Measurements from ENCODE around the gene SEMA3F.

Gene SEMA3F

DNA sequence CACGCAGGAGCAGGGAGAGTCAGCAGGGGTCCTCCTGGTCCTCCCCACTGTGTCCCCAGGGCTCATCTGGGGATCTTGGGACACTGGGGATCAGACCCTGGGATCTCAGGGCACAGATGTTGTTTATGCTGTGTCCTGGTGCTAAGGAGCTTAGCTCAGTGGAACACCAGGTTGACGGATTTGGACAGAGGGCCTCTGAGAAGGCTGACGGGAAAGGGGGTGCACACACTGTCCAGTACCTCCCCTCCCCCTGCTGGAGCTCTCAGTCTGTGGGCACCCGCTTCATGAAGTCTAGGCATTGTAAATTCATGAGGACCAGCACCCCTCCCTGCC is 21.9 kb upstream of the SEMA3F start:
- no peak for DNase-seq

DNA sequence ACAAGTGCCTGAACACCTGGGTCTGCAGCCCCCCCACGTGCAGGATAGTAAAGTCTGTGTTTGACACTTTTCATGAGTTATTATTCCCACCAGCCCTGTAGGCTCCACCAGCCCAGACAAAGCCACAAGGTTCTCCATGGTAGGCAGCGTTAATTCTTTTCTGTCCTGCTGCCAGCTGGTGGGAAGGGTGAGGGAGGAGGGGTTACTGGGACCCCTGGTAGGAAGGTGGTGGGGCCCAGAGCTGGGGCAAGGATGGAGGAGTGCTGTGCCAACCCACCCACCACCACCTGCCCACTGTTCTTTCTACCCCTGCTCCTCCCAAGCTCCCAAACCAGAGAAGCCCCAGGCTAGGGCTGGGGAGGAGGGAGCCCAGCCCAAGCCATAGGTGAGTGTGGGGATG is 20.8 kb upstream of the SEMA3F start:
- DNase-seq = no peak

DNA sequence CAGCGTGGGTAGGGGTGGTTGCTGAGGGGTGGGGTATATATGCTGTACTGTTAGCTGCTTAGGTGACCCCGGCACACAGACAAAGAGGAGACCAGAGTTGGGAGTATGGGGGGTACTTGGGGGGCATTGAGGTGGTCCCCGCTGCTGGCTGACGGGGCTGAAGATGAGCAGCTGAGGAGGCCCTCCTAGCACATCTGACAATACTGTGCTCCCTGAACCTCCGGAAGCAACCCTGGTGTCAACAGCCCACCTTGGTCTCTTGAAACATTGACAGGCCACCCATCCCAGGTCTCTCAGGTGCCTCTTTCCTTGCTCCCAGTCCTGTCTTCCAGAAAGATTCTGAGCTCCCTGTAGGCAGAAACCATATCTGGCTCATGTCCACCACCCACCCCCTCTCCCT is 19.2 kb upstream of the SEMA3F start:
- no peak for DNase-seq

DNA sequence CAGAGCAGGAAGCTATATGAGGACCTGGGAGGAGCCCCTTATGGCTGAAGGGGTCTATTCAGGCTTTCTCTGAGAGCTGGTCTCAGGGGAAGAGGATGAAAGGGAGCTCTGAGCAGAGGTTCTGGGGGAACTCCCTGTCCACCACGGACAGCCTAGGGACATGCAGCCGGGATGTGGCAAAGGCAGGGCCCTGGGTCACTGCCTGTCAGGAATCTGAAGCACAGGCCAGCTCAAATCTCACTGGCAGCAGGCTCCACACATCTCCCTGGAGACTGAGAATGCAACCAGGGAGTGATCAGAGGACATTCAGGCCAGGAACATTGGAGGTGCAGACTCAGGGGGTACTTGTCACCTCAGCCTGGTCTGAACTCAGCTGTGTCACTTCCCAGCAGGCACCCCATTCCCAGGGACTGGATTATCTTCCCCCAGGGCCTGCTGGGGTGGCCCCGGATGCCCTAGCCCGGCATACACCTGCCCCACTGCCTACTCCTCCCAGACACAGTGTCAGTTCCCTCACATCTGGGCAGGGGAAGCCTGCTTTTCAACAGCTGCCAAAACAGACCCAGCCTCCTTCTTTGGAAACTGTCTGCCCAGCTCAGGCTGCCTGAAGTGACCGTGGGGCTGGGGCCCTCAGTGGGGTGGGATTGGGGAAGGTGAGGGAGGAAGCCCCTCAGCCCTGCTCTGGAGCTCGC is 18.3 kb upstream of the SEMA3F start:
- no peak for DNase-seq

DNA sequence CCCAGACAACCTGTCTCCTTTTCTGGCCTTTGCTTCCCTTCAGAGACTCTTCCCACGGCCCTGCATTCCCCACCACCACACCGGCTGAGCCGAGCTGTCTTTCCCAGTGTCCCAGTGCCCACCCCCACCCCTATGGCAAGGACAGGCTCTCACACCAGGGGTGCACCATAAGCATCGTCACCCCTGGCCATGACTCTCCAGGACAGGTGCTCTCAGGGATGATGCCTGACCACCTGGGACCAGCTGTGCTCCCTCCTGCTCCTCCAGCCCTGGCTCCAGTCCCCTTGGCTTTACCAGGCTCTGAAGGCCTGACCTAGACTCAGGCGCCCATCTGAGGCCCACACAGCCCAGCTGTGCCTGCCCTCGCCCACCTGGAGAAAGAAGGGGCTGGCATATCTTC is 17.6 kb upstream of the SEMA3F start:
- no peak for DNase-seq

DNA sequence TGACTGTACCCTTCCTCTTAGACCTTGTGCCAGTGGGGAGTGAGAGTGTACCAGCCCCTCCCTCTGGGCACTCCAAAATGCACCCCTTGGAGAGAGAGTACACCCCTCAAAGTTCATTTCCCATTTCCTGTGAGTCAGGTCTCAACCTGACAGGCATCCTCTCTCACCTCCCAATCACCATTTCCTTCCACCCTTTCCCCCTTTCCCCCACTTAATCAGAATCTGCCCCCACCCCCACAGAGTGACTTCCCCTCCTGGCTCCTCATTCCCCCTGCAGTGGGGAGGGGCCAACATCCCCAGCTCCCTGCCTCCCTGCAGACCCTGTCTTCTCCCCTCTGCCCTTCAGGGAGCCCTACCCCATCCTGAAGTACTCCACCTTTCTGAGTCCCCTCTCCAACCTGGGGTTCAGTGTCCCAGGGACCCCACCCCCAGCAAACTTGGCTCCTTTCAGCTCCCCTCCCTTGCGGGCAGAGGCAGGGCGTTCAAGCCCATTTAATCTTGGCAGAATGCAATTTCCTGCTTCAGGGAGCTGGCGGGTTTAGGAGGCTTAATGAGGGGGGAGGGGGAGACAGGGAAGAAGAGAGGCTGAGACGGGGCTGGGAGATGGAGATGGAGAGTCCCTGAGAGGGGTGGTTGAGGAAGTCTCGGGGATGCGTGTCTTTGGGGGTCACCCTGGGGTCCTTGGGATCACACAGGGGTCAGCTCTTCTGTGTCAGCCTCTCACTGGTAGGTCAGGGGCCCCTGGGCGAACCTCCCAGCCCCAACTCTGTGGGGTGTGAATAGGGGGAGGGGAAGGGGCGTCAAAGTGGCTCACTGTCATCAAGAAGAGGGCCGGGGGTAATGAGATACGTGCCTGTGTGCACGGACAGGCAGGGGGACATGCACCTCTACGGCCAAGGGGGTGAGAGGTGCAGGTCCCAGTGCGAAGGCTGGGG is 16.6 kb upstream of the SEMA3F start:
- DNase-seq = no peak

DNA sequence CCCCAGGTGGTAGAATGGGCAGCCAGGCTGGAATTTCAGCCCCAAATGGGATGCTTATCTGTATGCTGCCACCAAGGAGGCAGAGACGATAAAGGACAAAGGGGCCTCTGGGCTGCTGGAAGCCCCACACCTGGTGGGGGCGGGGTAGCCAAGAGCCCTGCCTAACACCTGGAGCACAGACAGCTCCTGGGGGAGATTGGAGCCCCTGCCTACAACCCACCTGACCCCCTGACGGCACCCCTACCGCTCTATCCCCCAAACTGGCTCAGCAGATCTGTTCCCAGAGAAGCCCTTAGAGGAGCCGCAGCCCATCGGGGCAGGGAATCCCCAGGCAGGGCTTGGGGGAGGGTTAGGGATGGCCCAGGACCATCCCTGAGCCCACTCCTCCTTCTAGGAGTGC is 15.8 kb upstream of the SEMA3F start:
- no peak for DNase-seq

DNA sequence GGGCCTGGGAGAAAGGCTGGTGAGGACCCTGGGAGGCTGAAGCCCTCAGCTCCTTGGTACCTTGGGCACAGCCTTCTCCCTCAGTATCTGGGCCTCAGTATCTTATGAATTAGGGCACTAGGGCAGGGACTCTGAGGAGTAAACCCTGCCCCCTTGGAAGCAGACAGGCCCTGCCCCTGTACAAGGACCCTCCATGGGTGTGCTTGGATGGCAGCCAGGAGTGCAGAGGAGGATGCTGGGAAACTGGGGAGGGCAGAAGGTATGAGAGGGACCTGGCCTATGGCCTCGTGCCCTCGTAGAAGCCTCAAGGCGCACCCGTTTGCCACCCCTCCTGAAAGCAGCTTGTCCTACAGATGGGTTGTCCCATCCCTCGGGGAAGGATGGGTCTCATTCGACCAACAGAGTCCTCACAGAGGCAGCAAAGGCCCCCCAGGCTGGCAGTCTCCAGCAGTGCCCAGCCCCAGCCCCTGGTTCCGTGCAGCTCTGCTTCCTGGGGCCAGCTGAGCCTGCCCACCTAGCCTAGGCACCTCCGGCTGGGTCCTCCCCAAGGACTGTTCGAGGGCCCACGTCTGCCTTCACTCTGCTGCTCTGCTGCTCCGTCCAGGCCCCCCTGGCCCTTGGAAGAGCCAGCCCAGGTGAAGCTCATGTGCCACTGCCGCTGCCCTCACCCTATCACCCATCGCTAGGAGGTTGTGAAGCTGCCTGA is 15.3 kb upstream of the SEMA3F start:
- DNase-seq = no peak

DNA sequence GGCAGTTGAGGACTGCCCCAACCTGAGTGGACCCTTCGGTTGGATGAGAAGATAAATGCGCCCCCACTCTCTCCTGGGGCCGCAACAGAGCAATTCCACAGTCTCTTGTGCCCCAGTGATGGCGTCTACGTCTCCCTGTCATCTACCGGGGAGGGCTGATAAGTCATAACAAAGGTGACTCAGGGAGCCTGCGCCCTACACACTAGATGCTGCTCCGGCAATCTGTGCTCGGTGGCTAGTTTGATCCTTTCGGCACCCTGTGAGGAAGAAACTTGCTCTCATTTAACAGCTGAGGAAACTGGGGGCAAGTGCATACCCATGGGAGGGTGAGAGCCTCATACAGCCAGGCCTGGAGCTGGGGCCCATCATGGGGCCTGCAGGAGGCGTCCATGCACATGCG is 14.1 kb upstream of the SEMA3F start:
- no peak for DNase-seq

DNA sequence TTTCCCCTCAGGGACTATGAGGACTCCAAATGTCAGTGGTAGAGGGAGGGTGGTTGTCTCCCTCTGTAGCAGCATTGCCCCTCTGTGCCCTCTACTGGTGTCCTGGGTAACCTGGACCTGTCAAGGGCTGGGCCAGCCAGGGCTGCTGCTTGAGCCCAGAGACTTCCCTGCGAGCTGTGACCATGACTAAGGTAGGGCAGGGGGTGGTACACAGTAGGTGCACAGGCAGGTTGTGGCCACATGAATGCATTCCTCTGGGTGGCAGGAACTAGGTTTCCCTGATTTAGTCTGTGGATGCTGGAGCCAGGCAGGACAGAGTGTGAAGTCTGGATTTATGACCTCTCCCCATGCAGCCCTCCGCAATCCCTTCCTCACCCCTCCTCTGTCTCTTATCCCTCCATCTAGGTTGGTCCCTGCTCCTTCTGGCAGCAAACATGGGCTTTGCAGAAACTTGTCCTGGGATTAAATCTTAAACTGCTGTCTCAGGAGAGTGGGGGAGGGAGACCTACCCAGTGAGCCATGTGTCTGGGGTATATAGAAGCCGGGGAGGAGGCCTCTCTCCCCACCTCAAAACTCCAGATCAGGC is 8.7 kb upstream of the SEMA3F start:
- no peak for DNase-seq

DNA sequence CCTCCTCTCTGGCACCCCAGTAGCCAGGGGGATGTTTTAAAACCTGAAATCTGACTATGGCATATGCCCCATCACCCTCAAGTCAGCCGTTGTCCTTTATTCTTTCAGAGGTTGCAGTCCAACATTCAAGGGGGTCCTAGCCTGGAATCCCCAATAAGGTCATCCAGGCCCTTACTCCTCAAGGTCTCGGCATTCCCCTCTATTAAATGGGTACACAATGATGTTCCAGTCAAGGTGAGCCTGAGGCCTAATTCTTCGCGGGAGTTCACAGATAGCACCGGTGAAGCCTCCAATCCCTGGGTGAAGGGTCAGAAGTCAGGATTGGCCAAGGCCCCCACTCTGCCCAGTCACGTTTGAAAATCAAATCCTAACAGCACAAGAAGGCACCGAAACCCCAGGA is 8.1 kb upstream of the SEMA3F start:
- no peak for DNase-seq

DNA sequence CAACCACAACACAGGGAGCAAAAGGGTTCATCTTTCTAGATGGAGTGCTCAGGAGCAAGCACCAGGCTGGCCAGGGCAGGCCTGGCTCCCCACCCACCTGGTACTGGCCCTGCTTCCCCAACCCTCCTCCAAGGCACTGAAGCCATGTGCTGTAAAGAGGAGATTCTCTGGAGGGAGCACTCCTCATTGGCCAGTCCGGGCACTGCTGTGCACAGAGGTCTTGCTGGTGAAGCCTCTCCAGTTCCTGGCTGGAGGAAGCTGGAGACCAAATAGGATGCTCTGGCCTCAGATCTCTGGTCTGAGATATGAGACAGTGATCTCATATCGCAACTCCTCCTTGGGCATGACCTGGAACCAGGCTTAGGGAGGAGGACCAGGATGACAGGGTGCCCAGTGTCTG is 7.7 kb upstream of the SEMA3F start:
- DNase-seq = no peak

DNA sequence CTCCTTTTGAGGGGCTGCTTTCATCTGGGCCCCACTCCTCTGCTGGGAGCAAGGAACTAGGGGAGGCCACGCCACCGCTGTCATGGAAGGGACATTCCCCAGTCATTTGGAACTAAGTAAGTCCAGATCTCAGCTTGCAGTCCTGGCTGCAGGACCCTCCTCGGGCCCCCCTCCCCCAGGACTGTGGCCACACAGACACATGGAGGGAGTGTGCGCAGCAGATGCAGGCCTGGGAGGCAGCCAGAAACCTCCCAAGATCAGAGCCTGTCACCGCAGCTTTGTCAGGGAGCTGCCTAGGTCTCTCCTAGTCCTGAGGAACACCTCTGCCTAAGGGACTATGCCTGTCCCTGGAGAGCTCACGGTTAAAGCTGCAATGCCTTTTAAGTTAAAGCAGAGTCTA is 7.3 kb upstream of the SEMA3F start:
- DNase-seq = no peak

DNA sequence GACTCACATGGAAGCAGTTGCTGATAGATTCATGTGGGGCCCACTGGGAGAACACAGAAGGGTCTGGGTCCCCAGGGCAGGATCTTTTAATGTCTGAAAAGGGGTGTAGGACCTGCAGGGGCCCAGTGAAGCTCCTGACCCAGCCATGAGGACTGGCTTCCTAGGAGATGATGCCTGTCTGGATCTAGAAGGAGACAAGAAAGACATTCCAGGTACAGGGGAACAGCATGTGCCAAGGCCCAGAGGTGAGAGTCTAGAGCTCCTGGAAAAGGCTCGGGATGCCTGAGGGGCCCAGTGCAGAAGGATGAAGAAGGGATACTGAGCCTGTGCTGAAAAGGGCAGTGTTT is 4.7 kb upstream of the SEMA3F start:
- DNase-seq = no peak

DNA sequence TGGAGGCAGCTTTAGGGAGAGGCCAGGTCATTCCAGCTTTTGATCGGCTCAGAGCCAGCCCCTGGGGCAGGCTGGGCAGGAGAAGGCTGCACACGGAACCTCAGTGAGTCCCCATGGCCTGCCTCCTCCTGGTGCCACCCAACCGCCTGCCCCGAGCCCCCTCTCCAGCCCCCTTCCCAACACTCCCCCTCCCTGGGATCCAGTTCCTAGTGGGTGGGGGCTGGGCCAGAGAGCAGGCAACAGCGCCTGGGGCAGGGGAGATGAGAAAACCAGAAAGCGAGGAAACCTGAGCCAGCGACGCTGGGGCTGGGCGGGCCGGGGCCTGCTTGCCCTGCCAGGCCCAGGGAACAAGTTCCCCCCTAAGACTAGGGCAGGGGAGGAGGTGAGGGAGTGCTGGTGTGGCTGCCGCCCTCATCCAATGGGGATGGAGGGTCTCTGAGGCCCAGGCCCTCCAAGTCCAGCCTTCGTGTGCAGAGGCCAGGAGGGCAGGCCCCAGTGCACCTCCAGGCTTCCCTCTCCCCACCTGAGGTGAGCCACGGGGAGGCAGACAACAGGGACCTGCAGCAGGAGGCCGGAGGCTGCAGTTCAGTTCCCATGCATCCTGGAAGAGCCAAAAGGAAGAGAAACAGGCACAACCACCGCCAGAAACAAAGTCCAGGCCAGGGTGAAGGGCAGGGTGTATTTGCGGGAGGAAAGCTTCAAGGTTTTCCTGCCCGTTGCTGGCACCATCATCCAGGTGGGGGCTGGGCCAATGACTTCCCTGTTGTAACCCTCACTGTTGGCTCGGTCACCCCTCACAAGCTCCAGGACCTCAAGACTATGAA is 4.0 kb upstream of the SEMA3F start:
- DNase-seq = no peak

DNA sequence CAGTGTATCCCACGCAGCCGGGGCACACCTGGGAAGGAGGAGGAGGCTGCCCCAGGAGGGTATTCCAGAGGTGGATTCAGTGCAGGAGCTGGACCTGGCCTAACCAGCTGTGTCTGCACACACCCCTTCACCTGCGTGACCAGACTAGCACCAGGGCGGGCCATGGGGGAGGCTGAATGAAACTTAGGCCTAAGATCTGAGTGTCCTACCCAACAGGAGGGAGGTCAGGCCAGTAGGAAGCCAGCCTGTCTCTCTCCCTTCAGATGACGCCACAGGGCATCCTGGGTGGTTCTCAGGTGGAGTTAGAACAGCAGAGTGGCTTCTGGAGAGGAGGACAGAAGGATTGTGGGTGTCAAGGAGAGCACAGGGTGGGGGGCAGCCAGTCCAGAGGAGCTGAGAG is 3.4 kb upstream of the SEMA3F start:
- DNase-seq = no peak

DNA sequence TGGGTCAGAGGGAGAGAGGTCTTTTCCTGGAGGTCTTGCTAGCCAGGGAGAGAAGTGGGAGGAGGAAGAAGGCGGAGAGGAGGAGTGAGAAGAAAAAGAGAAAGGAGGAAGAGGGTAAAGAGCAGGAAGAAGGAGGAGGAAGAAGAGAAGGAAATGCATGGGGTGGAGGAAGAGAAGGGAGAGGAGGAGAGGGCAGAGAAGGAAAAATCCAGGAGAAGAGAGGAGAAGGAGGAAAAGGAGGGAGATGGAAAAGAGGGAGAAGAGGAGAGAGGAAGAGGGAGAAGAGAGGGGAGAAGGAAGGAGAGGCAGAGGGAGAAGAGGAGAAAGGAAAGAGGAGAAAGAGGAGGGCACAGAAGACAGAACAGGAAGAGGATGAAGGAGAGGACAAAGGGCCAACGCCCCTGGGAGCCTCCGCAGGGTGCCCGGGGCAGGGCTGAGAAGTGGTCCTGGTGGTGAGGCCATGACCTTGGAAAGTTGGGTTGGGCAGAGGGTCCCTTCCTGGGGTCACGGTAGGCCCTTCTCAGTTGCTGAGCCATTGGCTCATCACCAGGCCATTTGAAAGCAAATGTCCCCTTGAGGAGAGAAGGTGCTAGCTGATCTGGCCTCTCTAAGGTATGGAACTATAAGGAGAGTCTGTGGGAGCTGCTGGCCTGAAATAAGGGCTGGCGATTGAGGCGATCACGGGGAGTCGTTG is 1.2 kb upstream of the SEMA3F start:
- DNase-seq = no peak

DNA sequence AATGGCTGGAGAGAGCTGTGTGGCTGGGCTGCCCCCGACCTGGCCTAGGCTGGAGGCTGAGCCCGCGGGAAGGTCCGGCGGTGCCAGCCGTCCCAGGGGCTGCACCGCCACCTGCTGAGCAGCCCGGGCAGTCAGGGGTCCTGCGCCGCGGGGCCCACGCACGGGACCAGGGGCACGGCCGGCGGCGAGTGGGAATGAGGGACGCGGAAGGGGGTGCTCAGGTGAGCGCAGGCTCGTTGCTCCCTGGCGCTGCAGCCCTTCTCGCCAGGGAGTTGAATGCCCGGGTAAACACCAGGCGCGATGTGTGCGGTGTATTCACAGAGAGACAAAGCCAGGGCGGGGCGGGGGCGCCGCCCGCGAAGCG is 666 bp upstream of the SEMA3F start:
- DNase-seq = no peak

DNA sequence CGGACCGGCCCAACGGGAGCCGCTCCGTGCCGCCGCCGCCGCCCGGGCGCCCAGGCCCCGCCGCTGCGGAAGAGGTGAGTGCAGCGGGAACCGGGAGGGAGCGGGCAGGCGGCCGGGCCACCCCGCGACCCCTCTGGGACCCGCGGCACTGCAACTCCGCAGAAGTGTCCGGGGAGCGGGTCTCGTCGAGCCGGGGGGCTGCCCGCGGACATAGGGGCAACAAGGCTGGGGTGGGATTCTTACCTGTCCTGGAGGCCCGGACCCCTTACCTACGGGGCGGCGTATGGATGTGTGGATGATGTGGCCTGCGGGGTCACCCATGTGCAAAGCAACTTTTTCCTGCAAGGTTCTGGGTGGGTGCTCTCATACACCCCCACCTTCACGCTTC is 361 bp downstream of the SEMA3F start:
- no peak for DNase-seq

DNA sequence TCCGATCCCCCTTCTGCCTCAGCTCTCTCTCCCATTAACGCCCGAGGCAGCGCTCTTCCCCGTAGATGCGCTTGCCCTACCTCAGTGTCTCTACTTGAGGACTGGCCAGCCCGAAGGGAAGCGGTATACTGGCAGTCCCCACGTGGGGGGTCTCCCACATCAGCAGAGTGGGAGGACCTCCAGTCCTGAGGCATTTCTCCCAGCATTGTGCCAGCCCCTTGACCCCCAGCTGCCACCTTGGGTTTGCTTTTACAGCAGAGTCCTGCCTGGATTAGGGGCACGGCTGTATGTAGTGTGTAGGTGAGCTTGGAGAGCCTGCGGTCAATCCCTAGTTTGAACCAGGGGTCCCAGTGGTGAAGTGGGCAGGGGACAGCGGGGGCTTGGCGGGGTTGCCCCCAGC is 767 bp downstream of the SEMA3F start:
- no peak for DNase-seq

DNA sequence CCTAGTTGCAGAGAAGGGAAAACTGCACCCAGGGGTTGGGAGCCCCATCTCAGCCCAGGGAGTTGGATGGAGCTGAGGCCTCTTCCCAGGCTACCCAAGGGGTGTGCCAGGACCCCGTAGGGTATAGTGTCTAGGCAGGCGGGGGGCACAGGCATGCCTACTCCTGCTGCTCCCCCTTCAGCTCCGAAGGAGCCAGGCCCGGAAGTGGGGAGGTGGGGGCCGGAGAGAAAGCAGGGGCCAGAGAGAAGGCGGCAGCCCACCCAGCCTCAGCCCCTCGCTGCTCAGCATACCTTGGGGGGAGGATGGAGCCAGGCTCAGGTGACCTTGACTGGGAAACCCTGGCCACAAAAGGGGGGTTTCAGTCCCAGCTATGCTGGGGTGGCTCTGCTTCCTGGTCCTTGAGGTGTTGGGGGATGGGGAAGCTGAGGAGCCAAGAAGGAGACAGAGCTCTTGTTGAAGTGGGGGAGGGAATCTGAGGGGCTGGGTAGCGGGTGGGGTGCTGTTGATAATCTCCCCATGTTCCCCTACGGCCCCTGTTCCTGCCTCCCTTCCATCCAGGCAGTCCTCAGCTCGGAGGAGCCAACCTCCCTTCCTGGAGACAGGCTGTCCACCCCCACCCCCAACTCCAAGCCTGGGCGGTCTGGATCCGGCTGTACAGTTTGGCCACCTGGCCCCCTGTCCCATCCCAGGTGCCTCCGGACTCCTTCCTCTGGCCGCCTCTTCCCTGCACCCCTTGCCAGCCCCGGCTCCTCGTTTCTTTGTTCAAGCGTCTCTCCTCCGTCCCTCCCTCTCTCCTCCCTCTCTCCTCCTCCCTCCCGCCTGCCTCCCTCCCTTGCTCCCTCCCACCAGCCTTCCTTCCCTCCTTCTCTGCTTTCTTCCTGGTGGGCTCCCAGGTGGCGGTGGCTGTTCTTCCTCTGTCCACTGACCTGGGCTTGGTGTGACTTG is 1.7 kb downstream of the SEMA3F start:
- DNase-seq = no peak

Data from hematopoietic multipotent progenitor cell treated with erythropoietin and hydrocortisone succinate and interleukin-3 and kit ligand, for 8 days (in vitro differentiated cells).